HuH-7.5 (cell line): ENCODE measurements around the gene NPM1.

ENCODE experiments used
- DNase-seq: peaks from one replicate; pipeline ENCODE4 v3.0.0; 2011; ENCODE audit warnings: low spot score

Gene NPM1

GRCh38 chr5:171428168-171428696 lies 40.6 kb downstream of the NPM1 start:
- DNase-seq = no peak

- no peak for DNase-seq
These were observed 41.3 kb downstream of the NPM1 start for GRCh38 chr5:171428809-171429542.

- DNase-seq = no peak
These were observed 41.9 kb downstream of the NPM1 start for GRCh38 chr5:171429543-171429910.

GRCh38 chr5:171431251-171431777 lies 43.7 kb downstream of the NPM1 start:
- no peak for DNase-seq

- no peak for DNase-seq
These were observed 44.4 kb downstream of the NPM1 start for GRCh38 chr5:171432076-171432475.

- no peak for DNase-seq
These were observed 45.1 kb downstream of the NPM1 start for GRCh38 chr5:171432583-171433351.

- no peak for DNase-seq
These were observed 45.7 kb downstream of the NPM1 start for GRCh38 chr5:171433352-171433698.

GRCh38 chr5:171433982-171434676 lies 46.5 kb downstream of the NPM1 start:
- DNase-seq = no peak

GRCh38 chr5:171434874-171435273 lies 47.2 kb downstream of the NPM1 start:
- no peak for DNase-seq

GRCh38 chr5:171435908-171436307 lies 48.3 kb downstream of the NPM1 start:
- no peak for DNase-seq

GRCh38 chr5:171436804-171437285 lies 49.2 kb downstream of the NPM1 start:
- no peak for DNase-seq

GRCh38 chr5:171437286-171437821 lies 49.7 kb downstream of the NPM1 start:
- no peak for DNase-seq

GRCh38 chr5:171438738-171439137 lies 51.1 kb downstream of the NPM1 start:
- DNase-seq = no peak

- DNase-seq = no peak
These were observed 53.7 kb downstream of the NPM1 start for GRCh38 chr5:171441246-171441791.

- DNase-seq = no peak
These were observed 54.8 kb downstream of the NPM1 start for GRCh38 chr5:171442287-171443042.

- DNase-seq = no peak
These were observed 56.9 kb downstream of the NPM1 start for GRCh38 chr5:171444582-171444981.

- DNase-seq = no peak
These were observed 58.2 kb downstream of the NPM1 start for GRCh38 chr5:171445644-171446516.

- DNase-seq = no peak
These were observed 59.6 kb downstream of the NPM1 start for GRCh38 chr5:171447226-171447625.

GRCh38 chr5:171449426-171449825 lies 61.8 kb downstream of the NPM1 start:
- DNase-seq = peak; percentile 77
